ENCODE data around the gene C17orf67.

Gene C17orf67

DNA sequence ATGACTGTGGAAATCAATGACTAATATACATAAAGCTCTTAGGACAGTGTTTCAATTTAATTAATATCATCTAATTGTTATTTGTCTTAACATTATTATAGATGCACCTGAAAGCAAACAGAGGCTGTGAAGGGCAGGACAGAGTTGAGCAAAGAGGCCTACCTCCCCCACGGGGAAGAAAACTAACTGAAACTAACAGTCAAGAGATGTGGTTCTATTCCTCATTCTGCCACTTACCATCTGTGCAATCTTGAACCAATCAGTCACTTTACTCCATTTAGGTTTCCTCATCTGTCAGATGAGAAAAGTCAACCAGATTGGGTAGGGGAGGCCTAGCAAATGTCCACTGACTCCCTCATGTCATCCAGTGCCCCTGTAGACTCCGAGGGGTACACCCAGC, 59.1 kb downstream of the C17orf67 start:
- TF ChIP-seq, protein P1, sequence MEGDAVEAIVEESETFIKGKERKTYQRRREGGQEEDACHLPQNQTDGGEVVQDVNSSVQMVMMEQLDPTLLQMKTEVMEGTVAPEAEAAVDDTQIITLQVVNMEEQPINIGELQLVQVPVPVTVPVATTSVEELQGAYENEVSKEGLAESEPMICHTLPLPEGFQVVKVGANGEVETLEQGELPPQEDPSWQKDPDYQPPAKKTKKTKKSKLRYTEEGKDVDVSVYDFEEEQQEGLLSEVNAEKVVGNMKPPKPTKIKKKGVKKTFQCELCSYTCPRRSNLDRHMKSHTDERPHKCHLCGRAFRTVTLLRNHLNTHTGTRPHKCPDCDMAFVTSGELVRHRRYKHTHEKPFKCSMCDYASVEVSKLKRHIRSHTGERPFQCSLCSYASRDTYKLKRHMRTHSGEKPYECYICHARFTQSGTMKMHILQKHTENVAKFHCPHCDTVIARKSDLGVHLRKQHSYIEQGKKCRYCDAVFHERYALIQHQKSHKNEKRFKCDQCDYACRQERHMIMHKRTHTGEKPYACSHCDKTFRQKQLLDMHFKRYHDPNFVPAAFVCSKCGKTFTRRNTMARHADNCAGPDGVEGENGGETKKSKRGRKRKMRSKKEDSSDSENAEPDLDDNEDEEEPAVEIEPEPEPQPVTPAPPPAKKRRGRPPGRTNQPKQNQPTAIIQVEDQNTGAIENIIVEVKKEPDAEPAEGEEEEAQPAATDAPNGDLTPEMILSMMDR (conservative IDR thresholded peaks at IDR 0.05) = no peak
- H3K27ac ChIP-seq = no peak overlapping the region

DNA sequence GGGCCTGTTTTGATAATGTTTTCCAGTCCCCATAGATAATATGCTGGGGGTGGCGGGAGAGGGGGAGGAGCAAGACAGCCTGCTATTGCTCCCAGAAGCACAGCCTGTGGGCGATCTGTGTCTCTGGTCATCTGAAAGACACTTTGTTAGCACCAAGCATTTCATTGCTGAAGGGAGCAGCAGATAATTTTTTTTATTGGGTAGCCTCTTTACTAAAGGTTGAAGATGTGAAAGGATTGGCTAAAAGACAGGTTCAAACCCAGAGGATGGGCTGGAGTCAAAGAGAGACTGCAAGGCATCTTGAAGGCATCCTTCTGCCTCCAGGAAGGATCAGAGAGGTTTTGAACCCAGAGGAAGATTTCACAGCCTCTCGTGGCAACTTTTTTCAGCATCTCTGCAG, 60.6 kb downstream of the C17orf67 start:
- TF ChIP-seq, protein P1 (conservative IDR thresholded peaks at IDR 0.05) = no peak

DNA sequence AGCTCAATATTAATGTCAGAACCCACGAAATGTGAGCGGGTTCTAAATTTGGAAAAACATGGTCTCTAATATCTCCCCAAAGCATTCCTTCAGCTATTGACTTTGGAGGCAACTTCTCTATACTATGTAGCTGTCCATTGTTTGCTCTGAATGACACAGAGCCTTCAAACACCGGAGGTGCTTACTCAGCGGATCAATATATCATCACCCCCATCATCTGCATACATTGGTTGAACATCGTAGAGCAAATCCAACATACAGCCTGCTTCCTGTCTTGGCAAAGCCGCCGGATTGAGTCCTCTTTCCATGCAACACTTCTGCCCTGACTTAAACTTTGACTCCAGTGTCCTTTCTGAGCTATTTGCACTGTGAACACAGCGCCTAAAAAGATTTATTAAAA, 61.3 kb downstream of the C17orf67 start:
- no peak overlapping the region for H3K27ac ChIP-seq
- TF ChIP-seq, protein P1 (conservative IDR thresholded peaks at IDR 0.05) = no peak

More for the DNA sequence above, 60.6 kb downstream of the C17orf67 start:
- H3K27ac ChIP-seq = no peak overlapping the region

DNA sequence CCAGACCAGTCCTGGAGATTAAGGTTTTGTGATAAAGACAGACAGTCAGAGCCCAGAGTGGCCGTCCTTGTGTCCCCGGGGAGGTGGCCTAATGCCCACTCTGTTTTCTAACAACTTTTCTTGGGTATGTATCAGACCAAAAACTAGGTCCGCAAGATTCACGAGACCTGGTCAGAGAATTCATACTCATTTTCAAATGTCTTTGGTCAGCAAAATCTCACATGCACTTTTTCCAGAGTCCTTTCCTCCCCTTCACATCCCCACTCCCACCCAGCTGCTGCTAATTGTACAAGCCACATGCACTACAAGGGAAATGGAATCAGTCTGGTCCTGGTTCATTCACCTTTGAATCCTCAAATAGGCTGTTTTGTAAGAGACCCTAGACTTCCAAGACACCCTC, 61.7 kb downstream of the C17orf67 start:
- H3K27ac ChIP-seq = no peak overlapping the region
- TF ChIP-seq, protein P1 (conservative IDR thresholded peaks at IDR 0.05) = no peak

DNA sequence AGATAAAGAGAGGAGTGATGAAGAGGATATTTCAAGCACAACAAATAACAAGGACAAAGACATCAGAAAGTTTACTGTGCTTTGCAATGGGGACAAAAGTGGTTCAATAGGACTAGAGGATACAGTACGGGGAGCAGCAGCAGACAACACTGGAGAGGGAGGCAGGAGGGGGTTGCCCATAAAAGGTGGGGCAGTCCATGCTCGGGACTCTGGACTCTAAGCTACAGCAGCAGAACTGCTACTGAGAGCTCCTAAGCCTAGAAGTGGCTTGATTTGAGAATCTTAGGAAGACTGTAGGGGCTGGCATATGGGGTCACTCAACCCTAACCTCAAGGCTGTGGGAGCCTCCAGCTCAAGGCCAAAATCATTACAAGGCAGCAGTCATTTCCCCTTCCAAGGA, 62.2 kb downstream of the C17orf67 start:
- TF ChIP-seq, protein P1 (conservative IDR thresholded peaks at IDR 0.05) = no peak
- H3K27ac ChIP-seq = no peak overlapping the region

DNA sequence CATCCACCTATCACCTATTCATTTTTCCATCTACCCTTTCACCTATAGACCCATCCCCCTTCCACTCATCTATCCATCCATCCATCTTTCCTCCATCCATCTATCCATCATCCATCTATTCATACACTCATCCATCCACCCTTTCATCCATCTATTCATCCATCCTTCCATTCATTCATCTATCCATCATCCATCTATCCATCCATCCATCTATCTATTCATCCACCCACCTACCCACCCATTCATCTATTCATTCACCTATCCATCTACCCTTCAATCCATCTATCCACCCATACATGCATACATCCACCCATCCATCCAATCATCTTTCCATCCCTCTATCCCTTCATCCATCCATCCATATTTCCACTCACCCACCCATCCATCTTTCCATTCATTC, 63.3 kb downstream of the C17orf67 start:
- TF ChIP-seq, protein P1 (conservative IDR thresholded peaks at IDR 0.05) = no peak
- H3K27ac ChIP-seq = no peak overlapping the region

DNA sequence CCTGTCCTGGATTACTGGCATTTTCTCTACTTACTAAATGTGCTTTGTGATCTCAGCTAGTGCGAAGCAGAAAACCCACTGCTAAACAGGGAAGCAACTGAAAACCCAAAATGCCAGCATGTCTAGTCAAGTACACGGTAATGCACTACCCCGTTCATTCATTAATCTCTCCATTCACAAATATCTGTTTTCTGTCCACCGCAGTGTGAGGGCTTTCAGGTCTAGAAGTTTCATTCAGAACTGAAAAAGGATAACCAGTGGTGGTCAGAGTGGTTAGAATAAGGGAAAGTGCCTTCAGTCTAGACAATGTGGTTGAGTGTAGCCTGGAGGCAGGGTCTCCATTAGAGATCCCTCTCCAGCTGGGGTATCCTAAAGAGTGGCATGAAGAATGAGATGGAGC, 68.3 kb downstream of the C17orf67 start:
- H3K27ac ChIP-seq = no peak overlapping the region
- TF ChIP-seq, protein P1 (conservative IDR thresholded peaks at IDR 0.05) = no peak

DNA sequence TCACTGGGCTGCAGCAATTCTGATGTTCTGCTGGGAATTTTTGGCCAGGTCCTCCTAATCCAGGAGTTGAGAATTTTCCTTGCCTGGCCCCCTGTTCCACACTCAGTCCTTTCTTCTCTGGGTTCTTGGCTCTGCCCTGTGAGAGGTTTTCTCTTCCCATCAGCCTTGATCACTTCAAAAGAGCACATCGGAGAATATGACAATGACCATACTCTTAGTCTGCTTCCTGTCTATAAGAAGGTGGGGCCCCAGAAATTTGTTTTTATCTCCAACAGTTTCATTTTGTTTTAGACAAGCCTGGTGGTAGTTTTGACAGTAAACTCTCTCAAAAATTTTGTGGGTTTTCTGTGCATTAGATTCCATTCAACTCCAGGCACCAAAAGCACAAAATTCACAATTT, 70.7 kb downstream of the C17orf67 start:
- TF ChIP-seq, protein P1 (conservative IDR thresholded peaks at IDR 0.05) = no peak
- H3K27ac ChIP-seq = no peak overlapping the region

Measured in VCaP (cell line).